Upper lobe of left lung (tissue), 4 donors: Measurements from ENCODE around the gene CHURC1.

ENCODE experiments used
- CTCF ChIP-seq, 6 experiments: fragments of 450-650 bp in 4 of 6; fragments of 200-600 bp in 2 of 6; sonication (generic) in 2 of 6; IDR thresholded peaks; one replicate each; pipeline ENCODE4 v1.5.1; 2016 to 2019; ENCODE audit warnings: antibody characterized with exemption in 6 of 6
- EP300 ChIP-seq, 4 donors: sonication (generic); formaldehyde crosslinking; IDR thresholded peaks; one replicate each; pipeline ENCODE4 v1.5.1; 2017; ENCODE audit warnings: antibody characterized with exemption in 4 of 4, control low read depth in 2 of 4
- POLR2AphosphoS5 ChIP-seq, 2 donors: sonication (generic); formaldehyde crosslinking; IDR thresholded peaks; one replicate each; pipeline ENCODE4 v1.5.1; 2017; ENCODE audit warnings: antibody characterized with exemption in 2 of 2

GRCh38 chr14:64945431-64946178 is 31.4 kb downstream of the CHURC1 start:
- no peak for TF ChIP-seq POLR2AphosphoS5 (IDR thresholded peaks at IDR 0.05)
- TF ChIP-seq CTCF (IDR thresholded peaks at IDR 0.05), result no peak
- TF ChIP-seq EP300 (IDR thresholded peaks at IDR 0.05), result no peak
